ENCODE data around the gene PLD1.

DNA sequence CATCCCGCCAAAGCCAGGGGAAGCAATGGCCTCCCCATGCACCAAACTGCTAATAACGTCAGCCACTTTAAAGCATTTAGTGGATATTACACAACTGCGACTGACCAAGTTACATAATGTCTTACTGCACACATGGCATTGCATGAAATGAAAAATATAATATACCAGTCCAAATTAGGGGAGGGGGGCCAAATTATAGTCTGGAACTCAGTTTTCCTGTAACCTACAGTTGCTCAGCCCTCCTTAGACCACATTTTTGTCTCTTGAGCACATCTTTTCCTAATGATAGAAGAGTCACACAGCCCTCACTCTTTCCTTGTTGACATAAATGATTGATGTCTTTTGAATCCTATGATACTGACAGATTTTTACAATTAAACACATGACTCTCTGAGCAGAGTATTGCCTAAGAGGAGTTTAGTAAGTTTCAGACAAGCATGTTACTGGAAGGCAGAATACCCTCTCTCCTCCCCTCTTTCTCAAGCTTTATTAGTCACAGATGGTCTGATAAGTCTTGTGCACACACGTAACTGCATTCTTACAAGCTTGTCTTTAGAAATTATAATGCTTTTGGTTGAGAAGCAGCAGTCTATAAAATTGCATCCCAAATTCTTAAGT lies 1.1 kb upstream of the PLD1 start:
- TF ChIP-seq, protein P1, sequence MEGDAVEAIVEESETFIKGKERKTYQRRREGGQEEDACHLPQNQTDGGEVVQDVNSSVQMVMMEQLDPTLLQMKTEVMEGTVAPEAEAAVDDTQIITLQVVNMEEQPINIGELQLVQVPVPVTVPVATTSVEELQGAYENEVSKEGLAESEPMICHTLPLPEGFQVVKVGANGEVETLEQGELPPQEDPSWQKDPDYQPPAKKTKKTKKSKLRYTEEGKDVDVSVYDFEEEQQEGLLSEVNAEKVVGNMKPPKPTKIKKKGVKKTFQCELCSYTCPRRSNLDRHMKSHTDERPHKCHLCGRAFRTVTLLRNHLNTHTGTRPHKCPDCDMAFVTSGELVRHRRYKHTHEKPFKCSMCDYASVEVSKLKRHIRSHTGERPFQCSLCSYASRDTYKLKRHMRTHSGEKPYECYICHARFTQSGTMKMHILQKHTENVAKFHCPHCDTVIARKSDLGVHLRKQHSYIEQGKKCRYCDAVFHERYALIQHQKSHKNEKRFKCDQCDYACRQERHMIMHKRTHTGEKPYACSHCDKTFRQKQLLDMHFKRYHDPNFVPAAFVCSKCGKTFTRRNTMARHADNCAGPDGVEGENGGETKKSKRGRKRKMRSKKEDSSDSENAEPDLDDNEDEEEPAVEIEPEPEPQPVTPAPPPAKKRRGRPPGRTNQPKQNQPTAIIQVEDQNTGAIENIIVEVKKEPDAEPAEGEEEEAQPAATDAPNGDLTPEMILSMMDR (IDR thresholded peaks at IDR 0.05), result no peak
- TF ChIP-seq POLR2A (IDR thresholded peaks at IDR 0.05) (no peak), POLR2AphosphoS5 (IDR thresholded peaks at IDR 0.05) (peak; percentile 76)
